Measurements from ENCODE around the gene SH3TC1.

GRCh38 chr4:8205749-8206611 lies 6.9 kb downstream of the SH3TC1 start:
- TF ChIP-seq CTCF (conservative IDR thresholded peaks at IDR 0.05; ENCODE audit: low read length) (no peak), EZH2phosphoT487 (IDR thresholded peaks at IDR 0.05; ENCODE audit: borderline replicate concordance) (no peak)
